Neutrophil (primary cell): ENCODE results near the gene FIBCD1.

Source experiments
- H3K27ac ChIP-seq: fragments of 200-600 bp; sonication (generic); 2 replicates; pipeline ENCODE4 v1.5.1; 2016; ENCODE audit warnings: mild to moderate bottlenecking, moderate library complexity
- H3K27me3 ChIP-seq: fragments of 200-600 bp; sonication (generic); 2 replicates; pipeline ENCODE4 v1.6.0; 2016; ENCODE audit warnings: mild to moderate bottlenecking
- H3K36me3 ChIP-seq: fragments of 200-600 bp; sonication (generic); 2 replicates; pipeline ENCODE4 v1.5.1; 2017
- H3K4me1 ChIP-seq, 2 experiments: fragments of 200-600 bp in 1 of 2; sonication (generic) in 1 of 2; 1 replicate in 1 of 2; 2 replicates in 1 of 2; pipeline versions ENCODE4 v1.5.1 to v1.6.1; 2013 to 2016; ENCODE audit warnings: low read depth in 1 of 2, low read length in 1 of 2, mild to moderate bottlenecking in 1 of 2, moderate library complexity in 1 of 2; ENCODE audit not compliant: control insufficient read depth in 1 of 2, insufficient read depth in 1 of 2
- H3K4me3 ChIP-seq, 2 experiments: fragments of 200-600 bp in 1 of 2; sonication (generic) in 1 of 2; 1 replicate in 1 of 2; 2 replicates in 1 of 2; pipeline ENCODE4 v1.5.1; 2013 to 2016; ENCODE audit warnings: low read depth in 1 of 2, low read length in 1 of 2, mild to moderate bottlenecking in 1 of 2, moderate library complexity in 1 of 2
- H3K9me3 ChIP-seq: fragments of 200-600 bp; sonication (generic); 2 replicates; pipeline ENCODE4 v1.5.1; 2016
- CTCF ChIP-seq: fragments of 200-600 bp; sonication (generic); IDR thresholded peaks from 2 replicates; pipeline ENCODE4 v1.5.1; 2016; ENCODE audit warnings: antibody characterized with exemption

Gene FIBCD1

GRCh38 chr9:130982636-130983358 is 43.8 kb upstream of the FIBCD1 start:
- TF ChIP-seq CTCF = no peak
- Histone ChIP-seq H3K27ac (no peak overlapping the region), H3K9me3 (no peaks in the 10 kb centered on the region), H3K4me3 (no peak overlapping the region), H3K4me1 (no peaks in the 10 kb centered on the region), H3K36me3 (no peaks in the 10 kb centered on the region), H3K27me3 (peaks cover 7% of the 10 kb centered on the region)

GRCh38 chr9:130981756-130982137 is 42.7 kb upstream of the FIBCD1 start:
- Histone ChIP-seq H3K9me3 (no peaks in the 10 kb centered on the region), H3K27ac (no peak overlapping the region), H3K4me3 (no peak overlapping the region), H3K27me3 (peaks cover 7% of the 10 kb centered on the region), H3K36me3 (no peaks in the 10 kb centered on the region), H3K4me1 (no peaks in the 10 kb centered on the region)
- TF ChIP-seq CTCF = no peak

- TF ChIP-seq CTCF = no peak
- Histone ChIP-seq H3K4me3 (no peak overlapping the region), H3K9me3 (no peaks in the 10 kb centered on the region), H3K36me3 (no peaks in the 10 kb centered on the region), H3K27ac (no peak overlapping the region), H3K4me1 (no peaks in the 10 kb centered on the region), H3K27me3 (peaks cover 7% of the 10 kb centered on the region)
These were observed 42.1 kb upstream of the FIBCD1 start for GRCh38 chr9:130981002-130981755.

- Histone ChIP-seq H3K27me3 (peaks cover 7% of the 10 kb centered on the region), H3K9me3 (no peaks in the 10 kb centered on the region)
These were observed 41.5 kb upstream of the FIBCD1 start for GRCh38 chr9:130980526-130980925.

More at GRCh38 chr9:130980526-130980925, 41.5 kb upstream of the FIBCD1 start:
- H3K4me3 ChIP-seq = no peak overlapping the region
- no peaks in the 10 kb centered on the region for H3K36me3 ChIP-seq
- no peak overlapping the region for H3K27ac ChIP-seq
- H3K4me1 ChIP-seq = no peaks in the 10 kb centered on the region
- no peak for TF ChIP-seq CTCF
